ENCODE measurements around the gene HAP1. TPM values are rescaled to one million over a fixed set of nuclear protein-coding genes. Genes with fewer than 3 reads are reported as not detected.

The HAP1 gene
- total and polyA plus RNA-seq, 12 donors = 0.03 to 0.18 TPM; not detected in 10

GRCh38 chr17:41737680-41738023, 3.2 kb upstream of the HAP1 start:
- ATAC-seq (peak in 5 of 8 donors; percentile 3 to 21 (median 8)), DNase-seq (no peak)
- H3K27ac ChIP-seq = no peak overlapping the region
- H3K4me3 ChIP-seq = no peak overlapping the region
- peaks cover 7 to 27% (median 22%) of the 10 kb centered on the region in 9 donors for H3K4me1 ChIP-seq
- H3K27me3 ChIP-seq = peaks cover 19 to 53% (median 51%) of the 10 kb centered on the region in 7 donors
- WGBS, 2 donors = 28 to 29% methylated on average over 5 of the region's 5 CpGs
- no peaks in the 10 kb centered on the region for H3K9me3 ChIP-seq
- intact Hi-C loops (cut with DNase I) = loop anchor here (1.0 to 10.0 kb wide), 3 partner anchors 63 to 227 kb away; partner anchors contain the start of gene CNP (in 1 of the 10)
- TF ChIP-seq CTCF (IDR thresholded peaks at IDR 0.05) = no peak
- H3K36me3 ChIP-seq = no peaks in the 10 kb centered on the region

- intact Hi-C loops (cut with DNase I) = loop anchor here in 1 of 10 donors (10.0 kb wide), 1 partner anchor 228 kb away; the partner anchor contains the start of gene CNP
- 68 to 74% methylated on average over 17 of the region's 17 CpGs for WGBS, 2 donors
- H3K27me3 ChIP-seq = peaks cover 19 to 58% (median 57%) of the 10 kb centered on the region in 7 donors
Measured at GRCh38 chr17:41736983-41737679, 2.7 kb upstream of the HAP1 start.

GRCh38 chr17:41735744-41736143, 1.3 kb upstream of the HAP1 start:
- Histone ChIP-seq H3K27ac (no peak overlapping the region), H3K4me3 (no peak overlapping the region), H3K36me3 (no peaks in the 10 kb centered on the region), H3K4me1 (peaks cover 7 to 31% (median 22%) of the 10 kb centered on the region in 9 donors), H3K9me3 (no peaks in the 10 kb centered on the region), H3K27me3 (peaks cover 19 to 72% (median 68%) of the 10 kb centered on the region in 7 donors)
- intact Hi-C loops (cut with DNase I) = loop anchor here in 1 of 10 donors (10.0 kb wide), 1 partner anchor 229 kb away; the partner anchor contains the start of gene CNP
- DNase-seq (no peak), ATAC-seq (no peak)
- 86 to 97% methylated on average over 4 of the region's 4 CpGs for WGBS, 2 donors
- no peak for TF ChIP-seq CTCF (IDR thresholded peaks at IDR 0.05)

More at GRCh38 chr17:41736983-41737679, 2.7 kb upstream of the HAP1 start:
- Histone ChIP-seq H3K27ac (no peak overlapping the region), H3K4me1 (peaks cover 7 to 27% (median 22%) of the 10 kb centered on the region in 9 donors), H3K36me3 (no peaks in the 10 kb centered on the region), H3K4me3 (no peak overlapping the region), H3K9me3 (no peaks in the 10 kb centered on the region)
- TF ChIP-seq CTCF (IDR thresholded peaks at IDR 0.05) = no peak
- DNase-seq (no peak), ATAC-seq (no peak)

- Histone ChIP-seq H3K36me3 (no peaks in the 10 kb centered on the region), H3K4me1 (peaks cover 7 to 31% (median 22%) of the 10 kb centered on the region in 9 donors), H3K4me3 (peak overlapping the region; percentile 8 to 57 (median 50)), H3K27ac (no peak overlapping the region), H3K27me3 (peaks cover 19 to 78% (median 68%) of the 10 kb centered on the region in 7 donors), H3K9me3 (no peaks in the 10 kb centered on the region)
- no peak for TF ChIP-seq CTCF (IDR thresholded peaks at IDR 0.05)
- peak in 1 of 8 donors; percentile 13 for ATAC-seq
- intact Hi-C loops (cut with DNase I) = loop anchor here in 1 of 10 donors (10.0 kb wide), 1 partner anchor 230 kb away; the partner anchor contains the start of gene CNP
- no peak for DNase-seq
- 4 to 5% methylated on average over 23 of the region's 23 CpGs for WGBS, 2 donors
Measured at GRCh38 chr17:41734949-41735313, 488 bp upstream of the HAP1 start.

Measured in heart right ventricle (tissue), 16 donors.